ENCODE data around the gene CFP. TPM values are rescaled to one million over a fixed set of nuclear protein-coding genes. Genes with fewer than 3 reads are reported as not detected.
A peak's percentile ranks its signal among the peaks of the same experiment; 100 is the strongest.
"Not testable (repeated sequence)": the region's sequence is repeated elsewhere in the genome, so short reads cannot be mapped to it uniquely, and the experiment has no call there.

Gene CFP
- 0.66 TPM in 1 of 2 replicates, not detected in the other for total RNA-seq (2014; rRNA removed; shearing (Covaris generic))

DNA sequence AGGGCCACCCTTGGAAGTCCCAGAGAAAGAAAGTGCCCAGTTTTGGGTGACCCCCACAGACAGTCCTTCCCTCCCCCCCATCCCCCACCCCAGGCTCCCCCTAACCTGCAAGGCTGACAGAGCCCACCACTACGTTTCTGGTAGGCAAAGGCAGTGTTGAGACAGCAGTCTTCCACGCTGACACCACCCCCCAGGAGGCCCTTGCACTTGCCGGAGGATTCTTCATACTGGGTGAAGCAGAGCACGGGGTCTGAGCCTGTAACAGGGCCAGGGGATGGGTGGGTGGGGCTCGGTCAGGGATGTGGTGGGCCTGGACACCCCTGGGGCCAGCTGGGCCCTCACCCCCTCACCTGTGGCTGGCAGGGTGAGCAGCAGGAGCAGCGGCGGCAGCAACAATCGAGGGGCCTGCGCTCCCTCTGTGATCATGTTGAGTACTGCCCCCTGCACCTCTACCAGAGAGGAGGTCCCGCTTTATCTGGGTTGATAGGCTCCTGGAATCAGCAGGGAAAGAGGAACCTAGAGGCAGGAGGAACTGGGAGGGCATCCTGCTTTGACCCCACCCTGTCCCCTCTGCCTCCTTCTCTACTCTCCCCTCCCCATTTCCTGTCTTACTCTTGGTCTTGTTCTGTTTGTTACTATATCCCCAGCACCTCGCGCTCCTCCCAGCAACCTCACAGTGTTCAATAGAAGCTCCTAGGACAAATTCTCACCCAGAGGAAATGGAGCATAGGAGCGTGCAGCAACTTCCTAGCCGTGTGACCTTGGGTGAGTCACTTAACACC, at the start of gene CFP:
TSS of gene CFP (minus strand) at position 512 of the 782 bp plus-strand sequence. CDS start at position 426, 86 bp downstream.
- no peaks in the 10 kb centered on the region for H3K36me3 ChIP-seq
- H3K9me3 ChIP-seq (replicated peaks) = no peaks in the 10 kb centered on the region
- H3K27me3 ChIP-seq (replicated peaks) = no peaks in the 10 kb centered on the region
- DNase-seq (ENCODE audit: low read depth in 1 of 2, low spot score in 2 of 2) = no peak
- H3K27ac ChIP-seq = no peak within 1 kb of the TSS
- no peak within 1 kb of the TSS for H3K4me3 ChIP-seq
- H3K4me1 ChIP-seq (replicated peaks) = no peaks in the 10 kb centered on the region

DNA sequence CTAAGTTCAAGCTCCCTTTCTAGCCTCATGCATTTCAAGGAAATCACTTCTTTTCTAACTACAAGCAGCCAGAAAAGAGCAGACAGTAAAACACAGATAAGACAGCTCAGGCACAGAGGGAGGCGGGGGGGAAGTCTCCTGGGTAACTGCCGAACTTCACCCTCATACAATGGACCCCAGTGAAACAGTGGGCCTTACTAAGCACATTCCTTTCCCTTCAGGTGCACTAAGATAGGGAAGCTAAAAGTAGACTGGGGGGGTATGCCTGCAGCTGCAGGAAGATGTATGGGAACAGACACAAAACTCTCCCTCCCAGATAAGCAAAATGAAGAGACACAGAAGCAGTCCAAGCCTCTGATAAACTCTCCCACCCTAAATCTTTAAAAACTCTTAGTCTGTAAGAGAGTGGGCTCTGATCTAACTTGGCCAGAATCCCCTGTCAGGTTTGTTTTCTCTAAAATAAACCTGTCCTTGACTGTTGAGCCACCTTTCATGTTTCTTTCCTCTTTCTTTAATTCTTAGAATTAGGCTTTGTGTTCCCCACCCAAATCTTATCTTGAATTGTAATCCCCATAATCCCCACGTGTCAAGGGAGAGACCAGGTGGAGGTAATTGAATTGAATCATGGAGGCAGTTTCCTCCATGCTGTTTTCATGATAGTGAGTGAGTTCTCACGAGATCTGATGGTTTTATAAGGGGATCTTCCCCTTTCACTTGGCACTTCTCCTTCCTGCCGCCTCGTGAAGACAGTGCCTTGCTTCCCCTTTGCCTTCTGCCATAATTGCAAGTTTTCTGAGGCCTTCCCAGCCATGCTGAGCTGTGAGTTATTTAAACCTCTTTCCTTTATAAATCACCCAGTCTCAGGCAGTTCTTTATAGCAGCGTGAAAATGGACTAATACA, 46.5 kb upstream of the CFP start:
- H3K27me3 ChIP-seq (replicated peaks); H3K27ac ChIP-seq; H3K4me3 ChIP-seq; H3K36me3 ChIP-seq; DNase-seq (ENCODE audit: low read depth in 1 of 2, low spot score in 2 of 2); H3K4me1 ChIP-seq (replicated peaks); H3K9me3 ChIP-seq (replicated peaks): not testable (repeated sequence)

DNA sequence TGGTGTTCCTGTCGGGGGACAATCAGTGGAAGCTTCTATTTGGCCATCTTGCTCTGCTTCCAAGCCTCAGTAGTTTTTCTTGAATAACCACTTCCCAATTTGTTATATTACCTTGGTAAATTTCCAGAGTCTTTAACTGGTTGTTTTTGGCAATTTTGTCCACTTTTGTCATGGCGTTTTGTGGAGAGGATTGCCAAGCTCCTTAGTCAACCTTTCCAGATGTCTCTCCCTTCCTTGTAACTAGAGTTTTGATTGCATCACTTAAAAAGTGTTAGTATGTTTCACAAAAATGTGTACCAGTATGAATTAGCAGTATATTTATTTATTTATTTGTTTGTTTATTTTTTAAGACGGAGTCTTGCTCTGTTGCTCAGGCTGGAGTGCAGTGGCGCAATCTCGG, 45.0 kb upstream of the CFP start:
- no peaks in the 10 kb centered on the region for H3K36me3 ChIP-seq
- no peaks in the 10 kb centered on the region for H3K9me3 ChIP-seq (replicated peaks)
- DNase-seq (ENCODE audit: low read depth in 1 of 2, low spot score in 2 of 2) = no peak
- H3K4me1 ChIP-seq (replicated peaks) = no peaks in the 10 kb centered on the region
- H3K4me3 ChIP-seq = no peak overlapping the region
- H3K27me3 ChIP-seq (replicated peaks) = no peaks in the 10 kb centered on the region
- H3K27ac ChIP-seq = no peak overlapping the region

DNA sequence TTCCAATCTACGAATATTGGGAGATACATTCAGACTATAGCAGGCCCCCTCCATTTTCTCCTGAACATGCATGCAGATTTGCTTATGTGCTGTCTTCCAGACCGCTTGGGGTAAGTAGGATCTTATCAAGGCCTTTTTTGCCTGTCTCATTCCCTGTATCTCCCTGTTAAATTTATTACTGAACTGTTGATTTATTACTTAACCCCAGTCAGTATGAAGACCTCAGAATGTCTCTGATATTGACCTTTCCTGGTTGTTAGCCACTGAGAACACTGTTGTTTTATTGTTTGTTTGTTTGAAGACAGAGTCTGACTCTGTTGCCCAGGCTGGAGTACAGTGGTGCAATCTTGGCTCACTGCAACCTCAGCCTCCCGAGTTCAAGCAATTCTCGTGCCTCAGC, 36.1 kb upstream of the CFP start:
- not testable (repeated sequence) for H3K27ac ChIP-seq; H3K4me3 ChIP-seq; H3K9me3 ChIP-seq (replicated peaks); H3K27me3 ChIP-seq (replicated peaks); H3K36me3 ChIP-seq; DNase-seq (ENCODE audit: low read depth in 1 of 2, low spot score in 2 of 2)
- peaks cover 10% of the 10 kb centered on the region for H3K4me1 ChIP-seq (replicated peaks)

DNA sequence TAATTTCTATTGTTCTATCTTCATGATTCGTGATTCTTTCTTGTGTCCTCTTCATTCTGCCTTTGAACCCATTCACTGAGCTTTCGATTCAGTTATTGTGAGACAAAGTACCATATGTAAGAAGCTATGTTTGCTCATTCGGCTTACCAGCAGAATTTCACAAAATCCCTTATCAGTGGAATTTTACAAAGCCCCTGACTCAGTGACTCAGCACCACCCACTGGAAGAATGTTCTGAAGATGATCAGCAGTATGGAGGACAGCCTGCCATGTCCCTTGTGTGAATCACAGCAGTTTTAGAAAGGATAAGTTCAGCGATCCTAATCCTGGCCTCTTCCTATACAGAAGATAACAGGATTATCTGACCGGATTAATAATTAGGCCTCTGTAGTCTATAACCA, 35.0 kb upstream of the CFP start:
- Histone ChIP-seq H3K27ac (no peak overlapping the region), H3K9me3 (replicated peaks) (no peaks in the 10 kb centered on the region), H3K4me1 (replicated peaks) (peaks cover 10% of the 10 kb centered on the region), H3K27me3 (replicated peaks) (no peaks in the 10 kb centered on the region), H3K36me3 (no peaks in the 10 kb centered on the region), H3K4me3 (no peak overlapping the region)
- DNase-seq (ENCODE audit: low read depth in 1 of 2, low spot score in 2 of 2) = no peak

DNA sequence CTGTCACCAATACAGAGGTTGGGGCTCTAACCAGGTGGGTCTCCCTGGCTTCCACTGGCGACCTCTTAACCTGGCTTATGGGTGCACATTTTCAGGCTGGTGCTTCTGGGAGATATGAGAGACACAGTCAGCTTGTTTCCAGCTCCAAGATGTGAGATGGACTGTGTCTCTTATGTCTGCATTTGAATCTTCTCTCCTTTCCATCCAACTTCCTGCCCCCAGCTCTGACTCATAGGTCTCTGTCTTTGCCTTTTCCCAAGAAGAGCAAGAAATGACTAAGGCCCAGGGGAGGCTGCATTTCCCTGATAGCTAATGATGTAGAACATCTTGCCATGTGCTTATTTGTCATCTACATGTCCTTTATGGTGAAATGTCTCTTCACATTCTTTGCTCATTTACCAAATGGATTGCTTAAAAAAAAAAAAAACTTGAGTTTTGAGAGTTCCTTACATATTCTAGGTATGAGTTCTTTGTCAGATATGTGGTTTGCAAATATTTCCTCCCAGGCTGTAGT, 32.5 kb upstream of the CFP start:
- no peaks in the 10 kb centered on the region for H3K9me3 ChIP-seq (replicated peaks)
- H3K27me3 ChIP-seq (replicated peaks) = no peaks in the 10 kb centered on the region
- H3K4me3 ChIP-seq = no peak overlapping the region
- H3K27ac ChIP-seq = peak overlapping the region; percentile 60
- H3K36me3 ChIP-seq = peaks cover 2% of the 10 kb centered on the region
- peaks cover 15% of the 10 kb centered on the region for H3K4me1 ChIP-seq (replicated peaks)
- peak; percentile 59 to 64 for DNase-seq (ENCODE audit: low read depth in 1 of 2, low spot score in 2 of 2)

DNA sequence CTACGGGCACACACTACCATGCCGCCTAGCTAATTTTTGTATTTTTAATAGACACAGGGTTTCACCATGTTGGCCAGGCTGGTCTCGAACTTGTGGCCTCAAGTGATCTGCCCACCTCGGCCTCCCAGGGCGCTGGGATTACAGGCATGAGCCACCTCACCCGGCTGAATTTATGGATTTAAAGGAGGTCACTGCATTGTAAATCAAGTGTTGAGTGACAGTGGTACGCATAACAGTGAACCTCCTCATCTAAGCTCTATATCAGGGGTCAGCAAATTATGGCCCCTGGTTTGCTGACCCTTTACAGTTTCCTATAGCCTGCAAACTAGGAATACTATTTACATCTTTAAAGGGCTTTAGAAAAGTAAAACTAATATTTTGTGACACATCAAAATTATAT, 31.8 kb upstream of the CFP start:
- Histone ChIP-seq H3K36me3 (peaks cover 5% of the 10 kb centered on the region), H3K4me3 (no peak overlapping the region), H3K27ac (peak overlapping the region; percentile 60), H3K4me1 (replicated peaks) (peaks cover 15% of the 10 kb centered on the region), H3K9me3 (replicated peaks) (no peaks in the 10 kb centered on the region), H3K27me3 (replicated peaks) (no peaks in the 10 kb centered on the region)
- no peak for DNase-seq (ENCODE audit: low read depth in 1 of 2, low spot score in 2 of 2)

DNA sequence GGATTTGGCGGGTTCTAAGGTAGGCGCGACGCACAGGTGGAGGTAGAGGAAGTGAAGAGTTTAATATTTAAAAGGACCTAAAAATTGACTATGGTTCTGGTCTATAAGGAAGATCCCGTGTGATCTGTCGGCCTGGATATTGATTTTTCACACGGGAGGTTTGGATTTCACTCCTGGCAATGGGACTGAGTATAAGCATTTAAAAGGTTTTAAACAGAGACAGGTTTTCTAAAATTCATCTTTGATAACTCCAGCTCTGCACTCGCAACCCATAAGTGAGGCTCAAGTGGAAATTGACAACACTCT, 29.6 kb upstream of the CFP start:
- no peaks in the 10 kb centered on the region for H3K27me3 ChIP-seq (replicated peaks)
- peak overlapping the region; percentile 72 for H3K4me3 ChIP-seq
- peaks cover 15% of the 10 kb centered on the region for H3K4me1 ChIP-seq (replicated peaks)
- H3K9me3 ChIP-seq (replicated peaks) = no peaks in the 10 kb centered on the region
- peak overlapping the region; percentile 99 for H3K27ac ChIP-seq
- no peak for DNase-seq (ENCODE audit: low read depth in 1 of 2, low spot score in 2 of 2)
- H3K36me3 ChIP-seq = peaks cover 5% of the 10 kb centered on the region

DNA sequence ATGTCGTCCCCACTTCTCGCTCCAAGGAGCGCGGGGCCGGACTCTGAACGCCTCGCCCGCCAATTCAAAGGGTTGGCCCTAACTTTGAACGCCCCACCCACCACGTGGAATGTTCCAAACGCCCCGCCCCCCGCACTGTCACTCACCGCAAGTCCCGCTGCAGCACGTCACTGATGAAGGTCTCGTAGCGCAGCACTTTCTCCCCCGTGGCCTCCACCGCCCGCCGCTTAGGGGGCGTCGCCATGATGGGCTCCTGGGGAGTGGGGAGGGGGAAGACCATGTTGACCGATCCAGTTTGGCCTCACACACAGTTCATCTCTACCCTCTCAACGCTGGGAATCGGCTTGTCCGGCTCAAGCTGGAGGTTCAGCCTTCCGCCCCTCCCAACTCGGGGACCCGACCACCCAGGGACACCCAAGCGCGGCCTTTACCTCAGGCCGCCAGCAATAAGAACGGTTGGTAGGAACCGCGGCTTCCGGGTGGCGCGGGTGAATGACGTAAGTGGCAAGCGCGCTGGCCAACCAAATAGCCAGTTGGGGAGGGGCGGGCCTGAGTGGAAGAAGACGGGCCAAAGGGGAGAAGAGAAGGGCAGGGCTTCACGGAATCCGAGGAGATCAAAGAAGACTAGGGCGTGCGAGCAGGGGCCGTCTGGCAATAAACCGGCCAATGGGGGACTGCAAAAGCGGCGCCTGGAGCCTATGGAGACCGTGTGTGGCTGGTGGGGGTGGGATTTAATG, 29.1 kb upstream of the CFP start, which contains the start of gene UXT:
TSS of gene UXT (minus strand) at position 497 of the 737 bp plus-strand sequence. CDS start at position 244, 253 bp downstream.
- H3K4me1 ChIP-seq (replicated peaks) = peaks cover 15% of the 10 kb centered on the region
- peak within 1 kb of the TSS; percentile 72 for H3K4me3 ChIP-seq
- H3K27ac ChIP-seq = peak within 1 kb of the TSS; percentile 99
- peaks cover 5% of the 10 kb centered on the region for H3K36me3 ChIP-seq
- DNase-seq (ENCODE audit: low read depth in 1 of 2, low spot score in 2 of 2) = peak; percentile 94 to 95
- no peaks in the 10 kb centered on the region for H3K27me3 ChIP-seq (replicated peaks)
- H3K9me3 ChIP-seq (replicated peaks) = no peaks in the 10 kb centered on the region

DNA sequence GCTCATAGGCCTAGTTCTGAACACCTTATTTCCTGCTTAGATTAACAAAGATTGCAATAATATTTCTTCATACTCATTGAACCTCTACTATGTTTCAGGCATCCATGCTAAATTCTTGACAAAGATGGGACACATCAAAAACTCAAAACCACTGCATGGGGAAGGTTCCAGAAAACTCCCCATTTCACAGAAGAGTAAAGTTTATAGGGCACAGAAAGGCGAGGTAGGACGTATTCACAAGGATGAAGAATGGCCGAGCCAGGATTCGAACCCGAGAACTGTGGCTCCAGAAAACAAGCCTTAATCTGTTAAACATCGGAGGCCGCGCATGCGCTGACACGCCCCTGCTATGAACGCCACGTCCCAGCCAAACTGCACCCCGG, 28.6 kb upstream of the CFP start:
- Histone ChIP-seq H3K27ac (peak overlapping the region; percentile 99), H3K4me3 (peak overlapping the region; percentile 72), H3K4me1 (replicated peaks) (peaks cover 15% of the 10 kb centered on the region), H3K9me3 (replicated peaks) (no peaks in the 10 kb centered on the region), H3K36me3 (peaks cover 5% of the 10 kb centered on the region), H3K27me3 (replicated peaks) (no peaks in the 10 kb centered on the region)
- no peak for DNase-seq (ENCODE audit: low read depth in 1 of 2, low spot score in 2 of 2)

DNA sequence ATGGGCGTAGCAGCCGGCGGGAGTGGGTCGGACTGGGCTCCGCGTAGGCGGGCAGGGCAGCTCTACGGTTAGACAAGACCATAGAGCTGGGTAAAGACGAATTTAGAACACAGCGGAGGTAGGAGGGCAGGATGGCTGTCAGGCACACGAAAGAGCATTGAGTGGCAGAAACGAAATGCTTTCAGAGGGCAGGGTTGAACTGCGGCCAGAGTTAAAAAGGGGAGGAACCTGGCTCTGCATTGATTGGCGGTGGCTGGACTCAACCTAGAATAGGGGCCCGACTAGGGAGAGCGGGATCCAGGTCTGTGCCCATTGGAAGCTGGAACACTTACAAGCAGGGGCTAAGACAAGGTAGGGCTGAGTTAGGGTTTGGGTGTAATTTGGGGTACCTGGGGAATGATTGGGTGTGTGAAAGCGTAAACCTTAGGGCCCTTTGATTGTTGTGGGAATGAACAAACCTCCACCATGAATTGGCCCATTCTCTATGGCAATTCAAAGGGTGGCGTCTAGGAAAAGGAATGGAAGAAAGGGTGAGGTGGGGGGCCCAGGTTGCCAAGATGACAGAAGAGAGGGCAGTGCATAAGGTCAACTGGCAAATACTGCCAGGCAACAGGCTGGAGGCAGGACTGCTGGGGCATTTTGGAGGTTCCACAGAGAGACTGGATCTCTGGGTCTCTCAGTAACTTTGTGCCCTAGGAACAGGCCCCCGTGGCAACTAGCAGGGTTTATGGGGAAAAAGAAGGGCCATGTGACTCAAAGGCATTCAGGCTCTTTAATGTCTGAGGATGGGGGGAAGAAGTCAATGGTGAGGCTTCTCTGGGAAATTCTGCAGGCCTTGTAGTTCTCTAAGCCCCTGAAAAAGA, 21.5 kb upstream of the CFP start:
- peak overlapping the region; percentile 81 for H3K4me3 ChIP-seq
- peak overlapping the region; percentile 55 for H3K27ac ChIP-seq
- DNase-seq (ENCODE audit: low read depth in 1 of 2, low spot score in 2 of 2) = no peak
- no peaks in the 10 kb centered on the region for H3K27me3 ChIP-seq (replicated peaks)
- H3K36me3 ChIP-seq = peaks cover 12% of the 10 kb centered on the region; the same call in 1 of the 2 replicates
- H3K9me3 ChIP-seq (replicated peaks) = no peaks in the 10 kb centered on the region
- H3K4me1 ChIP-seq (replicated peaks) = peaks cover 20% of the 10 kb centered on the region

DNA sequence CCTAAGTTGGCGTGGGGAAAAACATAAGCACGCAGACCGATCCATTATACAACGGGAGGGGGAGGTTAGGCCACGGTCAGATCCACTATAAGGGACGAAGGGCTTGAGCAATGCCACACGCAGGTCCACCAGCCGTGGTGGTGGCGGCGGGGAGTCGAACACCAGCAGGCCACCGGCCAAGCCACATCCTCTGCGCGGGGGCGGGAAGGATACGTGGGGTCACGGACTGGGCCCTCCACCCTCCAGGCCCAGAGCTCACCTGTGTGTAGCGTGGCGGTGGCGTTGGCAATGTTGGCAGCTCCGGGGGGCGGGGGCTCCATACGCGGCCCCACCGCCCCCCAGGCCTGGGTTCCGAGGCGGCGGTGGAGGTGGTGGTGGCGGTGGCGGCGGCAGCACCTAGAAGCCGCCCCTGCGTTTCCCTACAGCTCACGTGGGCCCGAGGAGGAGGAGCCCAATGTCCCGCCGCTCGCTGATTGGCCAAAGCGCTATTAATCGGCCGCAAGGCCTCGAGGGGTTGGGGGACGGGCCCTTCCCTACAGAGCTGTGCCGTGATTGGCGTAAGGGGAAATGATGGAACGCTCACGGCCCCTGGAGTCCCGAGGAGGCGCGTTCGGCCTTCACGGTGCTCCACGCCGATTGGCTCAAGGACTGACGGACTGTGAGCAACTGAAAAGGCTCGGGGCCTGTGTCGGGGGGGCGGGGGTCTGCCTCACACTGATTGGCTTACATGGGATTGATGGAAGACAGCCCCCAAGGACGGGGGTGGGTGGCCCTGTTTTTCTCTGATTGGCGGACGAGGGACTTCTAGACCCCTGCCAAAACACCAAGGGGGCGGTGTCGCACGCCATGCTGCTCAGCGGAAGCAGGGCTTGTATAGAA, 20.7 kb upstream of the CFP start, which contains the start of gene ELK1:
TSS of gene ELK1 (minus strand) at position 400 of the 879 bp plus-strand sequence. CDS start 9,122 bp downstream, outside the sequence.
- no peaks in the 10 kb centered on the region for H3K9me3 ChIP-seq (replicated peaks)
- H3K36me3 ChIP-seq = peaks cover 12% of the 10 kb centered on the region; the same call in 1 of the 2 replicates
- H3K27me3 ChIP-seq (replicated peaks) = no peaks in the 10 kb centered on the region
- peak; percentile 94 to 96 for DNase-seq (ENCODE audit: low read depth in 1 of 2, low spot score in 2 of 2)
- H3K27ac ChIP-seq = peak within 1 kb of the TSS; percentile 61
- peaks cover 20% of the 10 kb centered on the region for H3K4me1 ChIP-seq (replicated peaks)
- peak within 1 kb of the TSS; percentile 81 for H3K4me3 ChIP-seq
